SJSA1 (cell line): ENCODE results near the gene ARFGEF3. TPM values are rescaled to one million over a fixed set of nuclear protein-coding genes. Genes with fewer than 3 reads are reported as not detected.

Experiments used
- DNase-seq, 2 experiments: peaks; one replicate each; pipeline ENCODE4 v3.0.0-alpha.2; 2015 to 2020; ENCODE audit warnings: low spot score in 2 of 2, low read depth in 1 of 2
- H3K27ac ChIP-seq: fragments of 250-450 bp; sonication (Bioruptor Pico); 2 replicates; pipeline ENCODE4 v1.5.1; 2020; ENCODE audit warnings: mild to moderate bottlenecking, moderate library complexity
- H3K27me3 ChIP-seq: fragments of 250-450 bp; sonication (Bioruptor Pico); replicated peaks from 2 replicates; pipeline ENCODE4 v1.5.1; 2020; ENCODE audit warnings: mild to moderate bottlenecking, moderate library complexity
- H3K36me3 ChIP-seq: fragments of 250-450 bp; sonication (Bioruptor Pico); 2 replicates; pipeline ENCODE4 v1.5.1; 2020; ENCODE audit warnings: mild to moderate bottlenecking
- H3K4me1 ChIP-seq: fragments of 250-450 bp; sonication (Bioruptor Pico); replicated peaks from 2 replicates; pipeline ENCODE4 v1.6.1; 2021; ENCODE audit warnings: mild to moderate bottlenecking
- H3K4me3 ChIP-seq: fragments of 250-450 bp; sonication (Bioruptor Pico); 2 replicates; pipeline ENCODE4 v1.5.1; 2020; ENCODE audit warnings: mild to moderate bottlenecking
- H3K9me3 ChIP-seq: fragments of 250-450 bp; sonication (Bioruptor Pico); replicated peaks from 2 replicates; pipeline ENCODE4 v1.5.1; 2020; ENCODE audit warnings: mild to moderate bottlenecking
- total RNA-seq: library from RNA; depleted of rRNA; stranded (reverse); fragments of >200 nt; shearing (Covaris generic); gene quantifications from 2 replicates; pipeline ENCODE4 v1.2.3, GENCODE V29; 2014

Gene ARFGEF3
- total RNA-seq, 1 experiment from 2014 or later: not detected

DNA sequence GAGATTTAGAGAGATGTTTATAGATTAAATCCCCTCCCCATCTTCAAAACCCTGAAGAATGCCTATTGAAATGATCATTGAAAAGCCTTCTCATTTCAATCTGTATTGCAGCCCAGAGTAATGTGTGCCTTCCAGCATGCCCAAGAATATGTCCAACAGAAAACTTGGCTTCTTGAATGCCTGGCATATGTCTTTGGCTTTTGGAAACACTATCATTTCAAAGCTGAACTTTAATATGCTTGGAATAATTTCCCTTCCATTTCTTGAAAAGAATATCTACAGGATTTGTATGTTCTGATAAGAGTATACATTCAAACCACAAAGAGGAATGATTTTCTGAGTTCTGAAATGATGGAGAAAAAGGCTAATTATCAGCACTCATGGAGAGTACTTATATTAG, 68.5 kb downstream of the ARFGEF3 start:
- Histone ChIP-seq H3K4me3 (no peak overlapping the region), H3K27ac (no peak overlapping the region), H3K27me3 (peaks cover 8% of the 10 kb centered on the region), H3K4me1 (no peaks in the 10 kb centered on the region), H3K9me3 (no peaks in the 10 kb centered on the region), H3K36me3 (no peaks in the 10 kb centered on the region)
- no peak for DNase-seq

DNA sequence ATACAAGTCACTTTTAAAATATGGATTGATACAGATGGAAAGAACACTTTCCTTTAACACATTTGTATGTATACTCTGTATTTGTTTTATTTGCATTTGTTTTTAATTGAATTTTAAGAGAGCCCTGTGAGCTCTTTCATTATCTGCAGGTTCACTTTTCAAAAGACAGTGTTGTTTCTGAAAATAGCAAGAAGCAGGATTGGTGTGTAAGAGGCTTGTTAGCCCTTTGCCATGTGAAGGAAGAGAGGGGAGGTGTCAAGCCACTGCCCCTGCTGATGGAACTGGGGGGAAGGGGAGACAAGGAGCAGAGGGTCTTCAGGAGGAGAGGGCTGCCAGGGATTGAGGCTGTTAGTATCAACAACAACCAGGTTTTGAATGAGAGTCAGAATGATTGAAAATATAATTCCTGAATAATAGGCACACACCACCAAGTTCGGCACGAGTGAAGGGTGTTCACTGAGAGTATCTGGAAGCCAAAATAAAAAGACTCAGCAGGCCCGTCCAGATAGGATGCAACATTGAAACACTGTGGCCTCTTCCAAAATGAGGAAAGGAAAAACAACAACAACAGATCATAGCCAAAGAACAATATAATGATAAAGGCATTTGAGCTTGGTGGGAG, 69.1 kb downstream of the ARFGEF3 start:
- H3K36me3 ChIP-seq: no peaks in the 10 kb centered on the region
- H3K27me3 ChIP-seq: peaks cover 8% of the 10 kb centered on the region
- no peak overlapping the region for H3K27ac ChIP-seq
- H3K4me3 ChIP-seq: no peak overlapping the region
- H3K4me1 ChIP-seq: no peaks in the 10 kb centered on the region
- DNase-seq: no peak
- no peaks in the 10 kb centered on the region for H3K9me3 ChIP-seq

DNA sequence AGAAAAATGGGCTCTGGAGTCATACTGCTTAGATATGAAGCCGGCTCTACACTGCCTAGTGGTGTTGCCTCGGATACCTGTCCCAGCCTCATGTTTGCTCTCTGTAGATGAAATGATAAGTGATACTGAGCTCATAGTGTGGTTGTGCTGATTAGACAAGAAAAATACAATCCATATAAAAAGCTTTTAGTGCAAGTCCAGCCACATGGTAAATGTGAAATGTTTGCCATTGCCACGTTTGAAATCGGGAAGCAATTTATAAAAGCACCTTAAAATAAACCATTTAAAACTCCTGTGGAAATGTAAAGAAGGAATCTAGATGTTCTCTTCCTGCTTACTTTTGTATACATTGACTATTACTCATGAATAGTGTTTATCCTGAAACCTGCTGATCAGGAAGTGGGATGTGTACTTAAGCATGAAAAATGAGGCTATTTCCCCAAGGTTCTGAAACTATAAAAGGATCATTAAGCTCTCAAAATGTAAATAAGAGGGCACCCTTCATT, 69.7 kb downstream of the ARFGEF3 start:
- Histone ChIP-seq H3K27ac (no peak overlapping the region), H3K27me3 (peaks cover 8% of the 10 kb centered on the region), H3K4me3 (no peak overlapping the region), H3K36me3 (no peaks in the 10 kb centered on the region), H3K9me3 (no peaks in the 10 kb centered on the region), H3K4me1 (no peaks in the 10 kb centered on the region)
- no peak for DNase-seq

DNA sequence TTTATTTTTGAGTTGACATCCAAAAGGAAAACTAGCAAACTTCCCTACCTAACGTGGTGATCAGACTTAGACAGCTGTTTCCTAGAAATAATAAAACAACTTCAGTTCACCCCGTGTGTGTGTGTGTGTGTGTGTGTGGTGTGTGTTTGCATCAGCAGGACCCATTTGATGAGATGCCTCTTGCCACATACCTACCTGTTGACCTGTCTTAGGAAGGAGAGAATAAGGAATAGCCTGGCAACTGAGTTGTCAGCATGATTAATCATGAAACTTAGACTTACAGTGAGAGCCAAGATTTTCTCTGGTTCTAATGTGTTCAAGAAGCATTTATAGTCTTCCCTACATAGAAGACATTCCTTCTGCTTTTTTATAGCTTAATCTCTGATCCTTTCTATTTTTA, 72.6 kb downstream of the ARFGEF3 start:
- H3K4me3 ChIP-seq: no peak overlapping the region
- H3K27ac ChIP-seq: no peak overlapping the region
- H3K4me1 ChIP-seq: no peaks in the 10 kb centered on the region
- H3K36me3 ChIP-seq: no peaks in the 10 kb centered on the region
- H3K27me3 ChIP-seq: peaks cover 11% of the 10 kb centered on the region; the same call in 1 of the 2 replicates
- DNase-seq: no peak
- H3K9me3 ChIP-seq: no peaks in the 10 kb centered on the region

DNA sequence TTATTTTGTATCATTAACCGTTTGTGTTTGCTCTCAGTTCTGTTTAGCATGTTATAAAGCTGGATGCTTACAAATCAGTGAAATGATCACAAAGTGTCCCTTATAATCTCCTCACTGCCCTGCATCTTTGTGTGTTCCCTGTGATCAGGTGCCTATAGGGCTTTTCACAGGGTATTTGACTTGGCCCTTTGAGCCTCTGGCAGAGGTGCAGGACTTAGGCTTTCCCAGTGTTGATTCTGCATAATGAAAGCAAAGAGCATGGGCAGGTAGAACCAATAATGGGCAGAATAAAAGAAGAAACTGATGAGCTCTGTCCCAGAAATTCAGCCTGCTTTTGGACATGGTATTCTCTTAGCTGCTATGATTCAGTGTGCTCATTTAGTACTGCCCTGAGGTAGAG, 73.5 kb downstream of the ARFGEF3 start:
- DNase-seq: no peak
- no peaks in the 10 kb centered on the region for H3K4me1 ChIP-seq
- H3K27ac ChIP-seq: no peak overlapping the region
- no peaks in the 10 kb centered on the region for H3K9me3 ChIP-seq
- no peaks in the 10 kb centered on the region for H3K36me3 ChIP-seq
- H3K4me3 ChIP-seq: no peak overlapping the region
- peaks cover 10% of the 10 kb centered on the region; the same call in 1 of the 2 replicates for H3K27me3 ChIP-seq

DNA sequence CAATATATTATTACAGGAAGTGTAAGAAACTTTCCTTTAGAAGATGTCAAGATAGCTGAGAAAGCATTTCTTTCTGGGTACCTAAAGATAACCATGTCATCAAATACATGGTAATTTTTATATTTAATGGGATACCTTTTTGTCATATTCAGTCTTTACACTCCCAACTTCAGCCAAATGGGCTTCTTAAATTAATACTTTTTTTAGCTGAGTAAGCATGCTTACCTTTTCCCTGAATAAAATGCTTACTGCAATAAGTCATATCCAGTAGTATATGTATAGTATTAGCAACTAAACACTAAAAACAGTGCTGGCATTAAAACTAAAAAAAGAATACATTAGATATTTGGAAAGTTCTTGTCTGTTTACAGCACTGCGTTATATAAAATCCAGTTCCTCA, 74.0 kb downstream of the ARFGEF3 start:
- no peak overlapping the region for H3K27ac ChIP-seq
- DNase-seq: no peak
- H3K36me3 ChIP-seq: no peaks in the 10 kb centered on the region
- no peaks in the 10 kb centered on the region for H3K4me1 ChIP-seq
- H3K27me3 ChIP-seq: 0 out of 2 replicates have a peak, but pooled peaks cover 8% of the 10 kb centered on the region
- no peak overlapping the region for H3K4me3 ChIP-seq
- no peaks in the 10 kb centered on the region for H3K9me3 ChIP-seq

DNA sequence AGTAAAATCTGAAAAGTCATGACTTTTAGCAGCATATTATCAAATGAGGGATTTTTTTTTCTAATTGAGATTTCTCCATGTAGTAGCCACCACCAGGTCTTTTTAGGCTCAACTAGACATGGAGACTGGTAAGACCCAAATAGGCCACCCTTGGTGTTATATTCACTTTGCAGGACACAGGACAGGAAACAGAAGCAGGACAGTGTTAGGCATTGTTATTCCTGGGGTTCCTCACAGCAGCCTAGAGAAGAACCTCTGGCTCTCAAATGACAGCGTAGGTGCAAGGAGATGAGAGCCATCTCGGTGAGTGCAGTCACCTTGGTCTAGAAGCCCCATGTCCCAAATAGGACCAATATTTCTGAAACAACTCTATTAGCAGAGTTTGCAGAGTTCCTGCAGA, 75.7 kb downstream of the ARFGEF3 start:
- Histone ChIP-seq H3K27ac (no peak overlapping the region), H3K36me3 (no peaks in the 10 kb centered on the region), H3K4me3 (no peak overlapping the region), H3K27me3 (0 out of 2 replicates have a peak, but pooled peaks cover 7% of the 10 kb centered on the region), H3K9me3 (no peaks in the 10 kb centered on the region), H3K4me1 (no peaks in the 10 kb centered on the region)
- no peak for DNase-seq

DNA sequence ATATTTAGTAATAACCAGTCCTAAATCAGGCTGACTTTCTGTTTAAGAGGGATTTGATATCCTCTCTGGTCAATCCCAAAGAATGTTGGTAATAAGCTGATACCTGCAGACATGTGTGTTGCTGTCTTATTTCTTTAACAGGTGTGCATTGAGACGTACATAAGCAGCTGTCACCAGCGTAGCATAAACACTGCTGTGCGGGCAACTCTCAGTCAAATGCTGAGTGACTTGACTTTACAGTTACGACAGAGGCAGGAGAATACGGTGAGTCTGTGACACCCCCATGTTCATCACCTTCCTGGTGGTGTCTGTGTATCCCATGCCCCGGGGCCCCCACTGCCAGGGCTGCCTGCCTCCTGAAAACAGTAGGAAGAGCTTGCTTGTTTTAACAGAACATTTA, 76.6 kb downstream of the ARFGEF3 start:
- Histone ChIP-seq H3K4me1 (no peaks in the 10 kb centered on the region), H3K4me3 (no peak overlapping the region), H3K9me3 (no peaks in the 10 kb centered on the region), H3K27ac (no peak overlapping the region), H3K36me3 (no peaks in the 10 kb centered on the region), H3K27me3 (0 out of 2 replicates have a peak, but pooled peaks cover 3% of the 10 kb centered on the region)
- no peak for DNase-seq

DNA sequence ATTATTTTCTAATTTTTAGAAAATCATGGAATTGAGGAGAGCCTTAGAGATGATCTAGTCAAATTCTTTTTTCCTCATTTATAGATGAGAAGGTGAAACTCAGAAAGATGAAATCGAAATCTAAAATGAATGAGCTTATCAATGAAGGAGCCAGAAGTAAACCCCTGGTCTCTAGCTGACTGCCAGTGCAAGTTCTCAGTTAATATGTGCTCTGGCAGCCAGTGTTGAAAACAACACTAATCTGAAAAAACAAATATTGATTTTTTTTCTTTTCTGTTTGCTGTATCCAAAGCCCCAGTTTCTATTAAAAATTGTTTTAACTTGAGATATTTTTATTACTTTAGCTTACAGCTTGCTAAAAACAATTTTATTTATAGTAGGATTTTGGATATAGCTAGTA, 78.0 kb downstream of the ARFGEF3 start:
- Histone ChIP-seq H3K9me3 (no peaks in the 10 kb centered on the region), H3K4me1 (no peaks in the 10 kb centered on the region), H3K27me3 (0 out of 2 replicates have a peak, but pooled peaks cover 3% of the 10 kb centered on the region), H3K36me3 (no peaks in the 10 kb centered on the region), H3K4me3 (no peak overlapping the region), H3K27ac (no peak overlapping the region)
- DNase-seq: no peak

DNA sequence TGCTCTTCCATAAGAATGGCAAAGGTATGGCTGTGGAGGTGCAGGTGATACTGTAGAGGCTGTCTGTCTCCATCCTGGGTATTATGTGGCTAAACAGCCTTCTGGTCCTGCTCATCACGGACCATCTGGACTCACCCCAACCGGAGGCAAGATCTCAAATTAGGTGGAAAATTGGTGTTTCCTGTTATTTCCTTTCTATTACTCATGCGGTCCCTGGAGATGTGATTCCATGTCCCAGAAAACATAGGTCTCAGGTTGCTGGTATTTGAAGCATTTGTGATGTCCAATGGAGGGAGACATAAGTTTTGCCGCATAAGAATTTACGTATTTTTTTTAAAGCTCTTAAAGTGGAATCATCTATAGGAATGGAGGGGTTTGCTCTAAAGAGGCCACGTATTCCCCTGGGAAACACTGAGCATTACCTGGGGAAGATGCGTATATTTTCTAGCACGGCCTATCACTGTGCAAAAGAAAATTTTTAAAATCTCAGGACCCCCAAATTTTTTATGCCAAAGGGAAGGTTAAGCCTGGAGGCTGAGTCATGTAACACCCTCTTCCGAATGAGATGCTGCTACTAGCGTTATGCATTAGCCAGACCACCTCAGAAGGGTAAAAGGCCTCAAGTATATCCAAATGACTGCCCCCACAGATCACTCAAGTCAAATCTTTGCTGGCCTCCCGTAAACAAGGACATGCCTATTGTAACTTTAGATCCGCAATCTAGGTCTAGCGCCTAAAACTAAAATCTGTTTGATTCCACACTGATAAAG, 78.9 kb downstream of the ARFGEF3 start:
- Histone ChIP-seq H3K4me3 (no peak overlapping the region), H3K4me1 (no peaks in the 10 kb centered on the region), H3K9me3 (no peaks in the 10 kb centered on the region), H3K27me3 (0 out of 2 replicates have a peak, but pooled peaks cover 3% of the 10 kb centered on the region), H3K36me3 (no peaks in the 10 kb centered on the region), H3K27ac (no peak overlapping the region)
- DNase-seq: no peak

DNA sequence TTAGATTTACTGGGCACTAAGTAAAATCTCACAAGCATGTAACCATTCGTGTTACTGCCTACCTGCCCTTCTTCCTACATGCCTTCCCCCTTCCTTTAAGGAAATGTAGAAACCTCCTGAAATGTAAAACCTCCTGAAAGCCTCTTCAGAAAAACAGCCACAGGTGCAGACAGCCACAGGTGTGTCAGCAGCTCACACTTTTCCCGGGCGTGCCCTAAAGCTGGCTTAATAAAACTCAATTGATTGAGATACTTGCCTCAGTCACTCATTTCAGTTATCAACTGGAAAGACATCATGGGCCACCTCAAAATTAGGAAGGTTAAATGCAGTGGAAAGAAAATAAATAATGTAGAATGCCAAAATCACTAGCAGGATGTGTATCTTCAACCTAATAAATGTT, 79.6 kb downstream of the ARFGEF3 start:
- DNase-seq: no peak
- H3K36me3 ChIP-seq: no peaks in the 10 kb centered on the region
- no peaks in the 10 kb centered on the region for H3K9me3 ChIP-seq
- H3K4me3 ChIP-seq: no peak overlapping the region
- H3K4me1 ChIP-seq: no peaks in the 10 kb centered on the region
- no peak overlapping the region for H3K27ac ChIP-seq
- H3K27me3 ChIP-seq: 0 out of 2 replicates have a peak, but pooled peaks cover 3% of the 10 kb centered on the region

DNA sequence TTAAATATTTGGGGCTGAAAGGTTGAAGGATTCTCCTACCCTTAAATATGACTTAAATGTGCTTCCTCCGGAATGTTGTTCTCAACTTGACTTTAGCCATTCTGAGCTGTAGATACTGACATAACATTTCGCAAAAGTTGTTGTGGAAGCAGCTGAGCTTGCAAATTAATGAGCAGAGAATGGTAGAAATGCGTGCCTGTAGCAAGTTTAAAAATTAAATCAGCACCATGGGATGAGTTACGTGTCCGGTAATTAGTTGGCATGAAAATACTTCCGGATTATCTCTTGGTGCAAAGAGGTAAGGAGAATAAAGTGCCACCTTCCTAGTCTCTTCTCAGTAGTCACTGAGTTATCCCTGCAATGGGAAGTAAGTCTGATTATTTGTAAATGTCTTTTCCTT, 80.2 kb downstream of the ARFGEF3 start:
- Histone ChIP-seq H3K27me3 (0 out of 2 replicates have a peak, but pooled peaks cover 3% of the 10 kb centered on the region), H3K27ac (no peak overlapping the region), H3K4me1 (no peaks in the 10 kb centered on the region), H3K36me3 (no peaks in the 10 kb centered on the region), H3K9me3 (no peaks in the 10 kb centered on the region), H3K4me3 (no peak overlapping the region)
- DNase-seq: no peak

DNA sequence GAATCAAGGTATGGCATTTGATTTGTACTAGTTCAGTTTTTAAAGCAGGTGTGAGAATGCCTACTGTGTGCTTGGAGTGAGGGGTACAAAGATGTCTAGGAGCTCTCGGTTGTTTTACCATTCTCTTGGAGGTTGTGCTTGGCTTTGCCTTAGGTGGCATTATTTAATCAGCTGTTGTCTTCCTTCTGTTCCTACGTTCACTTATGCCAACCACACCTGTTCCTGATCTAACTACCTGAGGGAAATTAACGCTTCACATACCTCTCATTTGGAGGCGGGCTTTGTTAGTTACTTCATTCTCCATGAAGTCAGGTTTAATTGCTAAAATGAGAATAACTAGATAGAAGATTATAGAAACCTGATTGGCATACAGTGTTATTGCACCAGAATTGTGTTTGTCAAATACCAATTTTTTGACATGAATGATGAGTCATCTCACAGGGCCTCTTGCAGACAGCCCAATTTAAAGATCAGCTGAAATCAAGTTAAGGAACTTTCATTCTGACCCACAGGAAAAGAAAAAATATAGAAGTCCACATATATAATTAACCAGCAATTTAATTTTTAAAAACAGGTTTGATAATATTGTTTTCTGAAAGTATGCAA, 81.4 kb downstream of the ARFGEF3 start:
- Histone ChIP-seq H3K27me3 (0 out of 2 replicates have a peak, but pooled peaks cover 3% of the 10 kb centered on the region), H3K36me3 (no peaks in the 10 kb centered on the region), H3K27ac (no peak overlapping the region), H3K9me3 (no peaks in the 10 kb centered on the region), H3K4me1 (no peaks in the 10 kb centered on the region), H3K4me3 (no peak overlapping the region)
- no peak for DNase-seq

DNA sequence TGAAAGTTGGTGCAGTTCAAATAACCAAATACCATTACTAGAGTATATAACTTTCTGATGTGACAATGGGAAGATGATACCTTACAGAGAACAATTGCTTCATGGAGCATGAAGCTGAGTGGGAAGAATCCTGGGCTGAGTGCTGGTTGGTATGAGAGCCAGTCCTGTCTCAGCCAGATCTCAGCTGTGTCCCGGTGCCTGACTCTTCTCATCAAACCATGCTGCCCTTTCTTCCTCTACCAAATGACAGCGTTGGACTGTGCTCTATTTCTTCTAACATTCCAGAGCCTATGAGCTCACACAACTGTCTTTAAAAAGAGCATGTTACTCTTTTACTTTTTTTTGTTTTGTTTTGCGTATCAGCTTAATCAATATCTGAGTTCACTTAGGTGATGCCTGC, 84.0 kb downstream of the ARFGEF3 start:
- no peaks in the 10 kb centered on the region for H3K4me1 ChIP-seq
- H3K9me3 ChIP-seq: no peaks in the 10 kb centered on the region
- H3K27ac ChIP-seq: no peak overlapping the region
- H3K36me3 ChIP-seq: no peaks in the 10 kb centered on the region
- no peak overlapping the region for H3K4me3 ChIP-seq
- no peak for DNase-seq
- no peaks in the 10 kb centered on the region for H3K27me3 ChIP-seq
